Ishikawa (cell line): ENCODE measurements around the gene TECTA.

Experiments used
- CREB1 ChIP-seq: IDR thresholded peaks from 2 replicates; pipeline ENCODE4 v1.6.1; 2012; ENCODE audit warnings: low read depth
- EGR1 ChIP-seq: IDR thresholded peaks from 2 replicates; pipeline ENCODE4 v1.6.1; 2012
- EP300 ChIP-seq: IDR thresholded peaks from 2 replicates; pipeline ENCODE4 v1.6.1; 2012; ENCODE audit warnings: borderline replicate concordance
- TAF1 ChIP-seq: IDR thresholded peaks from 2 replicates; pipeline ENCODE4 v1.6.1; 2012; ENCODE audit warnings: low read depth, mild to moderate bottlenecking
- TCF12 ChIP-seq: IDR thresholded peaks from 2 replicates; pipeline ENCODE4 v1.6.1; 2012; ENCODE audit warnings: low read depth
- YY1 ChIP-seq: IDR thresholded peaks from 2 replicates; pipeline ENCODE4 v1.6.1; 2012; ENCODE audit warnings: low read depth
- ZBTB7A ChIP-seq: IDR thresholded peaks from 2 replicates; pipeline ENCODE4 v1.6.1; 2012; ENCODE audit warnings: low read depth
- TF ChIP-seq, protein P1 (sequence below): IDR thresholded peaks from 2 replicates; pipeline ENCODE4 v1.6.1; 2012
- TF ChIP-seq, protein P2 (sequence below): IDR thresholded peaks from 2 replicates; pipeline ENCODE4 v1.6.1; 2012; ENCODE audit warnings: low read depth, mild to moderate bottlenecking

DNA sequence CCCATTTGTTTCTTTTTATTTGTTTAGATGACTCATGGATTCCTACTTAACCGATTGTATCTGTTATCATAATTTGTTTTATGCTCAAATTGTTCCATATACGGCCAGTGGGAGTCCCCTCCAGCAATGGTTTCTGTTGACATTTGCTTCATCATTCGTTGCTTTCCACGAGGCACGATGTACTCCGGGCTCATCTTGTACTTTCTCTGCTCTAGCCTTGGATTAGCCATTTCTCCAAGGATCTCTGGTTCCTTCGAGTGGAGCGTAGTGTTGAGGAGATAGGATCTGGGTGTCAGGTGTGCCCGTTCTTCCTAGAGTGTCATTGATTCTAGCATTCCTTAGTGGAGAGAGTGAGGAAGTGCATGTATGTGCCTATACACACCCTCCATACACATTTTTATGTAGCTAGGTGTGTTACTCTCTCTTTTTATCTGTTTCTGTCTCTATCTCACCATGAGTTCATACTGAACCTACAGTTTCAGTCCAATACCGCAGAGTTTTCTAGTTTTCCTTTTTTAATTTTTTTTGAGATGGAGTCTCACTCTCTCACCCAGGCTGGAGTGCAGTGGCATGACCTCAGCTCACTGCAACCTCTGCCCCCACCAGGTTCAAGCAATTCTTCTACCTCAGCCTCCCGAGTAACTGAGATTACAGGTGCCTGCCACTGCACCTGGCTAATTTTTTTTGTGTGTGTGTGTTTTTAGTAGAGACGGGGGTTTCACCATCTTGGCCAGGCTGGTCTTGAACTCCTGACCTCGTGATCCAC lies 31.4 kb downstream of the TECTA start:
- TF ChIP-seq, protein P1, sequence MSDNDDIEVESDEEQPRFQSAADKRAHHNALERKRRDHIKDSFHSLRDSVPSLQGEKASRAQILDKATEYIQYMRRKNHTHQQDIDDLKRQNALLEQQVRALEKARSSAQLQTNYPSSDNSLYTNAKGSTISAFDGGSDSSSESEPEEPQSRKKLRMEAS, result no peak
- TF ChIP-seq CREB1 (no peak), EGR1 (no peak), ZBTB7A (no peak), YY1 (no peak), TCF12 (no peak), EP300 (no peak), TAF1 (no peak)
- TF ChIP-seq, protein P2, sequence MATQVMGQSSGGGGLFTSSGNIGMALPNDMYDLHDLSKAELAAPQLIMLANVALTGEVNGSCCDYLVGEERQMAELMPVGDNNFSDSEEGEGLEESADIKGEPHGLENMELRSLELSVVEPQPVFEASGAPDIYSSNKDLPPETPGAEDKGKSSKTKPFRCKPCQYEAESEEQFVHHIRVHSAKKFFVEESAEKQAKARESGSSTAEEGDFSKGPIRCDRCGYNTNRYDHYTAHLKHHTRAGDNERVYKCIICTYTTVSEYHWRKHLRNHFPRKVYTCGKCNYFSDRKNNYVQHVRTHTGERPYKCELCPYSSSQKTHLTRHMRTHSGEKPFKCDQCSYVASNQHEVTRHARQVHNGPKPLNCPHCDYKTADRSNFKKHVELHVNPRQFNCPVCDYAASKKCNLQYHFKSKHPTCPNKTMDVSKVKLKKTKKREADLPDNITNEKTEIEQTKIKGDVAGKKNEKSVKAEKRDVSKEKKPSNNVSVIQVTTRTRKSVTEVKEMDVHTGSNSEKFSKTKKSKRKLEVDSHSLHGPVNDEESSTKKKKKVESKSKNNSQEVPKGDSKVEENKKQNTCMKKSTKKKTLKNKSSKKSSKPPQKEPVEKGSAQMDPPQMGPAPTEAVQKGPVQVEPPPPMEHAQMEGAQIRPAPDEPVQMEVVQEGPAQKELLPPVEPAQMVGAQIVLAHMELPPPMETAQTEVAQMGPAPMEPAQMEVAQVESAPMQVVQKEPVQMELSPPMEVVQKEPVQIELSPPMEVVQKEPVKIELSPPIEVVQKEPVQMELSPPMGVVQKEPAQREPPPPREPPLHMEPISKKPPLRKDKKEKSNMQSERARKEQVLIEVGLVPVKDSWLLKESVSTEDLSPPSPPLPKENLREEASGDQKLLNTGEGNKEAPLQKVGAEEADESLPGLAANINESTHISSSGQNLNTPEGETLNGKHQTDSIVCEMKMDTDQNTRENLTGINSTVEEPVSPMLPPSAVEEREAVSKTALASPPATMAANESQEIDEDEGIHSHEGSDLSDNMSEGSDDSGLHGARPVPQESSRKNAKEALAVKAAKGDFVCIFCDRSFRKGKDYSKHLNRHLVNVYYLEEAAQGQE, result no peak
